Colonic mucosa (tissue), 4 donors: ENCODE data around the gene AK1. TPM values are rescaled to one million over a fixed set of nuclear protein-coding genes. Genes with fewer than 3 reads are reported as not detected.

ENCODE experiments used
- DNase-seq: peaks from one replicate; pipeline ENCODE4 v3.0.0-alpha.2; 2020
- H3K27ac ChIP-seq: fragments of 200-600 bp; one replicate; pipeline ENCODE4 v1.8.0; 2021
- H3K27me3 ChIP-seq: fragments of 200-600 bp; one replicate; pipeline ENCODE4 v1.8.0; 2021
- H3K36me3 ChIP-seq: fragments of 200-600 bp; one replicate; pipeline ENCODE4 v1.8.0; 2021
- H3K4me1 ChIP-seq: fragments of 200-600 bp; one replicate; pipeline ENCODE4 v1.8.0; 2021; ENCODE audit warnings: mild to moderate bottlenecking
- H3K4me3 ChIP-seq: fragments of 200-600 bp; one replicate; pipeline ENCODE4 v1.8.0; 2021
- H3K9ac ChIP-seq, 2 donors: one replicate each; pipeline ENCODE4 v1.7.0; 2013; ENCODE audit warnings: control low read depth in 2 of 2, low read depth in 2 of 2, low read length in 2 of 2
- H3K9me3 ChIP-seq: fragments of 200-600 bp; one replicate; pipeline ENCODE4 v1.8.0; 2021
- intact Hi-C: fragments of 100-400 bp; cut with DNase I; formaldehyde crosslinking; loops from one replicate; pipeline ENCODE4 v1.14.1; 2022
- total RNA-seq, 2 donors: library from RNA; stranded (reverse); fragmentation: NEBNext Ultra II Directional in 1 of 2; extraction: Animal tissue kit (Norgen Biotek cat#: 25700) in 1 of 2; gene quantifications; one replicate each; pipeline ENCODE4 v1.2.1, GENCODE V29; 2021
- TF ChIP-seq, protein P1 (sequence below): fragments of 200-600 bp; IDR thresholded peaks from one replicate; pipeline ENCODE4 v1.8.0; 2022; ENCODE audit warnings: antibody characterized with exemption, mild to moderate bottlenecking
- donor health status: healthy.
- donor health status: DM: no; HTN: no; CAD: no.
- donor health status: DM: no; HTN: no; CAD: no.

AK1 gene
- total RNA-seq, 2 donors from 2014 or later, result 159 to 166 TPM

DNA sequence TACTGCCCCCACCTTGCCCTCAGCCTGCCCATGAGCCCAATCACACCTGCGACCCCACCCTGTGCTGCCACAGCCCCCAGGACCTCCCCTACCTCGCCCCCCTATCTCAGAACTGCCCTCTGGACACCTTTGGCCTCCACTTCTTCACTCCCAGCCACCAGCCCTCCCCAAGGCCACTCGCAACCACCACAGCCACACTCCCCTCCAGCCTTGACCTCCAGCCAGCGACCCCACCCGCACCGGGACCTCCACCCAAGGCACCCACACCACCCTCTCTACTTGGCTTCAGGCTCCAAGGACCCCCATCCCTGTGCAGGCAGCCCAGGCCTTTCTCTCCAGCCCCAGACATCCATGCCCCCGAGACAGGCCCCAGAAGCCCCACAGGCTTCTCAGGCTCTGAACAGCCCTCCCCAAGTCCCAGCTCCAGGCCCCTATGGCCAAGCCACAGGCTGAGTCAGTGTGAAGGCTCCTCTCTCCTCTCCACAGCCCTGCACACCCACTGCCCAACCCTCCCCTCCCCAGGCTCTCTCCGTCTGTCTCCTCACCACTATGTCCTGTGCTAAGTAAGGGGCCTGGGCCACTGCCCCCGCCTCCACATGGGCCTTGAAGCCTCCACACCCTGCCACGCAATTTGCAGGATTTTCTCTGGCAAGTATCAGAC lies 2.0 kb downstream of the AK1 start:
- Histone ChIP-seq H3K4me3 (no peak overlapping the region), H3K9me3 (no peaks in the 10 kb centered on the region), H3K27me3 (no peaks in the 10 kb centered on the region), H3K9ac (peak overlapping the region; percentile 50 to 59), H3K4me1 (peaks cover 23% of the 10 kb centered on the region), H3K36me3 (no peaks in the 10 kb centered on the region), H3K27ac (peak overlapping the region; percentile 27)
- TF ChIP-seq, protein P1, sequence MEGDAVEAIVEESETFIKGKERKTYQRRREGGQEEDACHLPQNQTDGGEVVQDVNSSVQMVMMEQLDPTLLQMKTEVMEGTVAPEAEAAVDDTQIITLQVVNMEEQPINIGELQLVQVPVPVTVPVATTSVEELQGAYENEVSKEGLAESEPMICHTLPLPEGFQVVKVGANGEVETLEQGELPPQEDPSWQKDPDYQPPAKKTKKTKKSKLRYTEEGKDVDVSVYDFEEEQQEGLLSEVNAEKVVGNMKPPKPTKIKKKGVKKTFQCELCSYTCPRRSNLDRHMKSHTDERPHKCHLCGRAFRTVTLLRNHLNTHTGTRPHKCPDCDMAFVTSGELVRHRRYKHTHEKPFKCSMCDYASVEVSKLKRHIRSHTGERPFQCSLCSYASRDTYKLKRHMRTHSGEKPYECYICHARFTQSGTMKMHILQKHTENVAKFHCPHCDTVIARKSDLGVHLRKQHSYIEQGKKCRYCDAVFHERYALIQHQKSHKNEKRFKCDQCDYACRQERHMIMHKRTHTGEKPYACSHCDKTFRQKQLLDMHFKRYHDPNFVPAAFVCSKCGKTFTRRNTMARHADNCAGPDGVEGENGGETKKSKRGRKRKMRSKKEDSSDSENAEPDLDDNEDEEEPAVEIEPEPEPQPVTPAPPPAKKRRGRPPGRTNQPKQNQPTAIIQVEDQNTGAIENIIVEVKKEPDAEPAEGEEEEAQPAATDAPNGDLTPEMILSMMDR, result no peak
- intact Hi-C loops, result loop anchor here (10.0 kb wide), 1 partner anchor 71 kb away; the partner anchor contains the start of gene FPGS
- DNase-seq, result no peak

DNA sequence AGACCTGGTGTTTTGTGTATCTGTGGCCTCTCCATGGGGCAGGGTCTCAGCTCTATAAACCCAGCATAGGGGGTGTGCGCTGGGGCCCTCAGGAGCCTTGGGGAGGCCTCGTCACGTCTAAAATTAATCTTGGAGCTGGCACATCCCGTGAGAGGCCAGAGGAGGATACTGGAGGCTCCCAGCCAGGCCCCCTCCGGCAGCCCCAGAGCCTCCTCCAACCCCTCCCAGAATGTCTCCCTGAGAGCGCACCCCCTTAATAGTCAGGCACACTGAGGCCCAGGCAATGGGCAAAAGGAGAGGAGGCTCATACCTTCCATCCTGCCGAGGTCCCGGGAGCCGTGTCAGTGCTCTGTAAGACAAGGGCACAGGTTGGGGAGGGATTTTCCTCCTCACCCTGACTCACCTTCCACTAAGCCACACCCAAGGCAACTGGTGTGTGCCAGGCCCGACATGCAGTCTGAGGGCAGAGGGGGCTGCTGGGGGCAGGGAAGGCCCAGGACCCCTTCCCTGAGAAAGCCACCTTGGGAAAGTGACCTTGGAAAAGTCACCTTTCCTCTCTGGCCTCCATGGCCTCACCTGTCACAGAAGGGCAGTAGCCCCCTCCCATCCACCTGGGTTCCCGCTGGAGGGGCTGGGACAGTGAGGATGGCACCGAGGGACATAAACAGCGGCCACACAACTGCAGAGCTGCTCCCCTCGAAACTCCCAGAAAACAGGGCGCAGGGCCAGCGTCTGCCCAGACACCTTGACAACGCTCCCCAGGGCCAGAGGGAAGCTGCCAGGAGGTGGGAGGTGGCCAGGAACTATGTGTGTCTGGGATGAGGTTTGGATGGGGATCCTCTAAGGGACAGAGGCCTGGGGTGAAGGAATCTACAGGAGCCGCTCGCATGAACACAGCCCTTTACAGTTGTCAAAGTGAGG lies 2.9 kb downstream of the AK1 start:
- Histone ChIP-seq H3K9ac (peak overlapping the region in 1 of 2 donors; percentile 59), H3K9me3 (no peaks in the 10 kb centered on the region), H3K36me3 (no peaks in the 10 kb centered on the region), H3K4me3 (no peak overlapping the region), H3K4me1 (peaks cover 23% of the 10 kb centered on the region), H3K27me3 (no peaks in the 10 kb centered on the region), H3K27ac (peak overlapping the region; percentile 7)
- DNase-seq, result no peak
- TF ChIP-seq, protein P1, result no peak
- intact Hi-C loops, result loop anchor here (10.0 kb wide), 1 partner anchor 70 kb away; the partner anchor contains the start of gene FPGS

DNA sequence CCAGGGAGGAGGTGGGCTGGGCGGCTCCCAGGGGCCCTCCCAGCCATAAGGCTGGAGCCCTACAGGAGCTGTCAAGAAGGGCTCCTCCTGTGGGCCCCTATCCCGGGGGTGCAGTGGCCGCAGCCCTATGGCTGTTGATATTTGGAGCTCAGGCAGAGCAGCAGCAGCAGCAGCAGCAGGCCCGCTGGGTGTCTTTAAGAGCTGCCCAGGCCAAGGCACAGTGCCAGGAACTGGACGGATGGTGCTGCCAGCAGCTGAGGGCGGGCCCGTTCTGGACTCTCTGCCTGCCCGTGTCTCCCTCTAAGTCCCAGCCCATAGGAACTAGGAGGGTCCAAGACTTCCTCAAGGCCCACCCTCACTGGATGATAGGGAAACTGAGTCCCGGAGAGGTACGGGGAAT lies 3.6 kb downstream of the AK1 start:
- peak; percentile 62 for DNase-seq
- H3K4me1 ChIP-seq, result peaks cover 23% of the 10 kb centered on the region

DNA sequence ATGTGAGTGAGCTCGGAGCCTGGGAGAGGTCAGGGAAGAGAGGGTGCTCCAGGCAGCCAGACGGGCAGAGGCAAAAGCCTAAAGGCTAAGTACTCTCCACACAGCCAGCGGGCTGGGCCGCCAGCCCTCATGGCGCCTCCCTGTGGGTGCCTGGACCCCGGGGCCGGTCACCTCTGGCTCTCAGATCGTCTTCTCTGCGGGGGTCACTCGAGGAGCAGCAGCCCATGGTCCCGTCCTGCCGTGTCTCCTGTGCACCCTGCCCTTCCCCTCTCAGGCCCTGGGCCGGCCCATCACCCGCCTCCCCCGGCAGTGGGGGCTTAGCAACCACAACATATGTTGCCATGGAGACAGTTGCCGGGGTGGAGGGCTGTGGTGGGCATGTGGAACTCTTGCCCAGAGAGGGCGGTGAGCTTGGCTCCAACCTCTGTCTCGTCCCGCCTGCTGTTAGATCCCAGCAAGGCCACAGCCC lies 4.2 kb downstream of the AK1 start:
- Histone ChIP-seq H3K9me3 (no peaks in the 10 kb centered on the region), H3K27ac (no peak overlapping the region), H3K9ac (no peak overlapping the region), H3K36me3 (no peaks in the 10 kb centered on the region), H3K4me1 (peaks cover 23% of the 10 kb centered on the region), H3K4me3 (no peak overlapping the region), H3K27me3 (no peaks in the 10 kb centered on the region)
- TF ChIP-seq, protein P1, result no peak
- intact Hi-C loops, result loop anchor here (10.0 kb wide), 1 partner anchor 68 kb away; the partner anchor contains the start of gene FPGS
- no peak for DNase-seq

More for the DNA sequence above, 3.6 kb downstream of the AK1 start:
- no peaks in the 10 kb centered on the region for H3K27me3 ChIP-seq
- peak overlapping the region in 1 of 2 donors; percentile 59 for H3K9ac ChIP-seq
- intact Hi-C loops, result loop anchor here (10.0 kb wide), 1 partner anchor 69 kb away; the partner anchor contains the start of gene FPGS
- H3K4me3 ChIP-seq, result no peak overlapping the region
- no peaks in the 10 kb centered on the region for H3K36me3 ChIP-seq
- no peaks in the 10 kb centered on the region for H3K9me3 ChIP-seq
- H3K27ac ChIP-seq, result peak overlapping the region; percentile 7
- TF ChIP-seq, protein P1, result no peak
